ENCODE data around the gene ICAM1. TPM values are rescaled to one million over a fixed set of nuclear protein-coding genes. Genes with fewer than 3 reads are reported as not detected.

The ICAM1 gene
- total and polyA plus RNA-seq, 2 of the 13 experiments (the other 11 are each of a cell fraction or from before 2014, with no cell fraction given) = 37.9 to 98.4 TPM

DNA sequence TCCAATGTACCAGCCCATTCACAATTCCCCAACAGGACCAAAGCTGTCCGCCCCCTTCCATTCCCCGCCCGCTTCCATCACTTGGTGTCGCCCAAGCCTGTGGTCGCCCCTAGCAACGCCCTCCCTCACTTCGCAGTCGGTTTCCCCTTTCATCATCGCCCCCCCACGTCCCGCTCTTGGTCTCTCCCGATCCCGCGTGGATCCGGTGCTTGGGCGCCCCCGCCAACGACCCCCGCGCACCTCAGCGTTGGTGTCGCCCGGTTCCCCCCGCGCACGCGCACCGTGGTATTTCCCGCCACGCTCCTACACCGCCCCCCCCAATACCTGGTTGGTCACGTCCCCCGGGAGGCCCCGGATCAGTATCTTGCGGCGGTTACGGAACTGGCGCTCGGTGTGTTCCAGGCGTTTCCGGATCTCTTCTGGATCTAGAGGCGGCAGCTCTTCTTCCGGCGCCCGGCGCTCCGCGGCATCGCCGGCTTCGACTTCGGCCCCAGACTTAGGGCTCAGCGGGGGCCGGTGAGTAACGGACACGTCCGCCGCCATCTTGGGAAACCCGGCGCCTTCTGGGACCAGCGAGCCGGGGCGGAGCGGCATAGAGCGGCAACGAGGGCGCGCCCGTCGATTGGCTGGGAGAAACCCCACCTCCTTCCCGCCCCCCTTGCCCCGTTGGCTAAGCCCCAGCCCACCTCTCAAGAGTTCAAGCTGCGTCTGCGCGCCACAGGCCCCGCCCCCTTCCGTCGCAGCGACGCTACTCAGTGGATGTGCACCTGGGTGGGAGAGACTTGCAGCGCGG lies 62.2 kb downstream of the ICAM1 start, which contains the start of gene RAVER1 (continued):
- TF ChIP-seq TCF12 (IDR thresholded peaks at IDR 0.05) (no peak), TCF12 (CRISPR knock-in tag; IDR thresholded peaks at IDR 0.05) (peak; percentile 66; the same call in 1 of the 2 replicates), ZNF230 (CRISPR knock-in tag; IDR thresholded peaks at IDR 0.05) (peak; percentile 59; the same call in 1 of the 2 replicates), SP2 (CRISPR knock-in tag; IDR thresholded peaks at IDR 0.05) (peak; percentile 60; the same call in 1 of the 2 replicates), HNF1B (CRISPR knock-in tag; IDR thresholded peaks at IDR 0.05) (peak; percentile 71; the same call in 1 of the 2 replicates), ZNF768 (CRISPR knock-in tag; IDR thresholded peaks at IDR 0.05) (peak; percentile 42; the same call in 1 of the 2 replicates), EHMT2 (IDR thresholded peaks at IDR 0.05; ENCODE audit: borderline replicate concordance, low read depth, low read length) (no peak), ZNF720 (CRISPR knock-in tag; IDR thresholded peaks at IDR 0.05) (no peak), YEATS4 (CRISPR knock-in tag; IDR thresholded peaks at IDR 0.05; ENCODE audit: borderline replicate concordance) (peak; percentile 73), ZNF883 (CRISPR knock-in tag; IDR thresholded peaks at IDR 0.05; ENCODE audit: not compliant biosample characterization) (no peak), MAX (IDR thresholded peaks at IDR 0.05) (peak; percentile 76), KDM5A (IDR thresholded peaks at IDR 0.05; ENCODE audit: borderline replicate concordance, low read length) (peak; percentile 79; the same call in 1 of the 2 replicates), ZNF772 (CRISPR knock-in tag; IDR thresholded peaks at IDR 0.05) (peak; percentile 95), AHDC1 (CRISPR knock-in tag; IDR thresholded peaks at IDR 0.05; ENCODE audit: borderline replicate concordance) (no peak), PHF5A (CRISPR knock-in tag; IDR thresholded peaks at IDR 0.05; ENCODE audit: low read depth, unreplicated experiment) (no peak), PCBP1 (IDR thresholded peaks at IDR 0.05; ENCODE audit: borderline replicate concordance, low read depth, low read length) (peak; percentile 82; the same call in 1 of the 2 replicates), ZSCAN9 (CRISPR knock-in tag; IDR thresholded peaks at IDR 0.05; ENCODE audit: borderline replicate concordance) (no peak), MATR3 (CRISPR knock-in tag; IDR thresholded peaks at IDR 0.05) (no peak), ZNF441 (CRISPR knock-in tag; IDR thresholded peaks at IDR 0.05; ENCODE audit: borderline replicate concordance) (no peak), ZNF841 (CRISPR knock-in tag; IDR thresholded peaks at IDR 0.05; ENCODE audit: borderline replicate concordance) (no peak)
- TF ChIP-seq, protein P1, sequence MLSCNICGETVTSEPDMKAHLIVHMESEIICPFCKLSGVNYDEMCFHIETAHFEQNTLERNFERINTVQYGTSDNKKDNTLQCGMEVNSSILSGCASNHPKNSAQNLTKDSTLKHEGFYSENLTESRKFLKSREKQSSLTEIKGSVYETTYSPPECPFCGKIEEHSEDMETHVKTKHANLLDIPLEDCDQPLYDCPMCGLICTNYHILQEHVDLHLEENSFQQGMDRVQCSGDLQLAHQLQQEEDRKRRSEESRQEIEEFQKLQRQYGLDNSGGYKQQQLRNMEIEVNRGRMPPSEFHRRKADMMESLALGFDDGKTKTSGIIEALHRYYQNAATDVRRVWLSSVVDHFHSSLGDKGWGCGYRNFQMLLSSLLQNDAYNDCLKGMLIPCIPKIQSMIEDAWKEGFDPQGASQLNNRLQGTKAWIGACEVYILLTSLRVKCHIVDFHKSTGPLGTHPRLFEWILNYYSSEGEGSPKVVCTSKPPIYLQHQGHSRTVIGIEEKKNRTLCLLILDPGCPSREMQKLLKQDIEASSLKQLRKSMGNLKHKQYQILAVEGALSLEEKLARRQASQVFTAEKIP (CRISPR knock-in tag; IDR thresholded peaks at IDR 0.05; ENCODE audit: borderline replicate concordance) = no peak

All from HepG2 (cell line).